GM12874 (cell line): ENCODE results near the gene ZDHHC11.

Experiments
- TF ChIP-seq, protein P1 (sequence below): IDR thresholded peaks from 2 replicates; pipeline ENCODE4 v1.5.1; 2011; ENCODE audit warnings: low read depth, mild to moderate bottlenecking, control low read depth, low read length, moderate library complexity; ENCODE audit not compliant: insufficient read depth

ZDHHC11 gene

DNA sequence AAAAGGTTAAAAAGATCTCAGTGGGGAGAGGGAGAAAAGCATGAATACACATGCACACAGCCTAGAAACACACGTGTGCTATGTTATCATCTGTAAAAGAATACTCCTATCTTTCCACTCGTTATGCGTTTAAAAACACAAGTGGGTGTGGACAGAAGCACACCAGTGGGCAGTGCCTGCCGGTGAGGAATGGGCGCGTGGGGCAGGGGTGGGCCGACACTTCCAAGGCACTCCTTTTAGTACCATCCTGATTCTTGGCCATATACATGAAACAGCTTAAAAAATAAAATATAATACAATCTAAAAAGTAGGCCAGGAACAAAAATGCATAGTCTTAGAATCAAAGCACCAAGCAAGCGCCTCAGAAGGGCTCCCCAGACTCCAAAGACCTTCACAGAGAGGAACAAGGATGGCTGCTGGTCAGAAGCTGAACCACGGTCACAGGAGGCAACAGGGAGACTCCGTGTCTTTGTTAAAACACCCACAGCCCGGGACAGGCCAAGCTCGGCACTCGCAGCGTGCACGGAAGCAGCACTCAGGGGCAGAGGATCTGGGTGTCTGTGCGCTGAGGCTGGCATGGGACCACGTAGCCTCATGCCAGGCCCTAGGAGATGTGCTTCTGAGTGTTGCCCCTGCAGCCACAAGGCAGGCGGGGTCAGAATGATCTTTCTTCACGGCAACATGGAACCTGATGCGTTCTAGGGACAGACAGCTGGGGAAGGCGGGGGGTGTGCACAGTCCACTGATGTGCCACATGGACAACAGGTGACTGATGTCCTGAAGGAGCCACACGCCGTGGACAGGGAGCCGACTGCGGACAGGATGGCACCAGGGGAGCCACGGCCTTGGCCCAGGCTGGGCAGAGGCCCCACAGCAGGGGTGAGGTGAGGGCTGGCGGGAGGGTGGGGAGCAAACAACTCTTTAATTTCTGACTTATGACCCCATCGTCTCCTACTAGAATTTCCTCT lies 25.9 kb upstream of the ZDHHC11 start:
- TF ChIP-seq, protein P1, sequence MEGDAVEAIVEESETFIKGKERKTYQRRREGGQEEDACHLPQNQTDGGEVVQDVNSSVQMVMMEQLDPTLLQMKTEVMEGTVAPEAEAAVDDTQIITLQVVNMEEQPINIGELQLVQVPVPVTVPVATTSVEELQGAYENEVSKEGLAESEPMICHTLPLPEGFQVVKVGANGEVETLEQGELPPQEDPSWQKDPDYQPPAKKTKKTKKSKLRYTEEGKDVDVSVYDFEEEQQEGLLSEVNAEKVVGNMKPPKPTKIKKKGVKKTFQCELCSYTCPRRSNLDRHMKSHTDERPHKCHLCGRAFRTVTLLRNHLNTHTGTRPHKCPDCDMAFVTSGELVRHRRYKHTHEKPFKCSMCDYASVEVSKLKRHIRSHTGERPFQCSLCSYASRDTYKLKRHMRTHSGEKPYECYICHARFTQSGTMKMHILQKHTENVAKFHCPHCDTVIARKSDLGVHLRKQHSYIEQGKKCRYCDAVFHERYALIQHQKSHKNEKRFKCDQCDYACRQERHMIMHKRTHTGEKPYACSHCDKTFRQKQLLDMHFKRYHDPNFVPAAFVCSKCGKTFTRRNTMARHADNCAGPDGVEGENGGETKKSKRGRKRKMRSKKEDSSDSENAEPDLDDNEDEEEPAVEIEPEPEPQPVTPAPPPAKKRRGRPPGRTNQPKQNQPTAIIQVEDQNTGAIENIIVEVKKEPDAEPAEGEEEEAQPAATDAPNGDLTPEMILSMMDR: no peak

DNA sequence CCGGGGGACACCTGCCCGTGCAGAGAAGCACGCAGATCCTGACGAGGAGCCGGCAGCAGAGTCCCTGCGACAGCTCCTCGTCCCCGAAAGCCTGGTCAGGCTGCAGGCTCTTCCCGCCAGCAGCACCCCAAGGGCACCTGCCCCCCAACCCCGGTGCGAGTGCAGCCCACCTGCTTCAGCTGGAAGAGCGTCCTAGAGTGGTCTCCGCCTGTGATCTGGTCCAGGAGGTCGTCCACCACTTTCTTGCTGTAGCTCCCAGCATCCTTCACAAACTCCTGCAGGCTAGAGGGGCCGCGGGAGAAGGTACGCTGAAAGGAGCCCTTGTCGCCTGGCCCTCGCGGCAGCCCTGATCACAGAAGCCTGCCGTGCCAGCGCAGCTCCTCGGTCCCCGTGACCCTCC lies 25.1 kb upstream of the ZDHHC11 start:
- TF ChIP-seq, protein P1: no peak

DNA sequence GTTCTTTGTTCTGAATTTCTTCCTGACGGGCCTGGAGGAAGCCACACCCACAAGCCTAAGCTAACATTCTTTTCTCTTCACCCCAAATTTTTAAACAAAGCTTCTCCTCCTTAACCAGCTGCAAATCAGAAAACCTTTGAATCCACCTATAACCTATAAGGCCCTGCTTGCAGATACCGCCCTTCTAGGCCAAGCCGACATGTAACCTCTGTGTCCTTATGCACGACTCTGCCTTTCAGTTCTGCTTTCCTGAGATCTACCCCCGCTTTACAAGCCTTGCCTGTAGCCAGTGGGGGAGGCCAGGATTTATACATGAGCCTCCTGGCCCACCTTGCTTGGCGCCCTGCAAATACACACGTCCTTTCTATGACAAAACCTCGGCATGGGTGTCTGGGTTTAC lies 22.5 kb upstream of the ZDHHC11 start:
- TF ChIP-seq, protein P1: no peak

DNA sequence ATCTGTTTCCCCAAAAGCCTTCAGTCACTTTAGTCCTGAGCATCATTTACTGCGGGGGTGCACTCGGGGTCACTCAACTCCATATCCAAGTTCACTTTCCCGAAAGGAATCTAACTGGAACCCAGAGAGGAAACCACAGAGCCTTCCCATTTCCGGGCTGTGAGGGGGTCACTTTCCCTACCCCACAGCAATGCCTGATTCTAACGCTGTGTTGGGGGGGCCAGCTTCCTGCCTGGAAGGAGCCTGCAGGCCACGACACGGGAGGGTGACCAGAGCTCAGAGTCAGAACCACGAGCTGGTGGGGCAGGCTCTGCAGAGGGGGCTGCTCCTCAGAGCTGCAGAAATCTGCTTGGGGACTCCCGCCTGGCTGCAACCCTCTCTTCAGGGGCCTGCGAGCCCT lies 21.5 kb upstream of the ZDHHC11 start:
- TF ChIP-seq, protein P1: no peak

DNA sequence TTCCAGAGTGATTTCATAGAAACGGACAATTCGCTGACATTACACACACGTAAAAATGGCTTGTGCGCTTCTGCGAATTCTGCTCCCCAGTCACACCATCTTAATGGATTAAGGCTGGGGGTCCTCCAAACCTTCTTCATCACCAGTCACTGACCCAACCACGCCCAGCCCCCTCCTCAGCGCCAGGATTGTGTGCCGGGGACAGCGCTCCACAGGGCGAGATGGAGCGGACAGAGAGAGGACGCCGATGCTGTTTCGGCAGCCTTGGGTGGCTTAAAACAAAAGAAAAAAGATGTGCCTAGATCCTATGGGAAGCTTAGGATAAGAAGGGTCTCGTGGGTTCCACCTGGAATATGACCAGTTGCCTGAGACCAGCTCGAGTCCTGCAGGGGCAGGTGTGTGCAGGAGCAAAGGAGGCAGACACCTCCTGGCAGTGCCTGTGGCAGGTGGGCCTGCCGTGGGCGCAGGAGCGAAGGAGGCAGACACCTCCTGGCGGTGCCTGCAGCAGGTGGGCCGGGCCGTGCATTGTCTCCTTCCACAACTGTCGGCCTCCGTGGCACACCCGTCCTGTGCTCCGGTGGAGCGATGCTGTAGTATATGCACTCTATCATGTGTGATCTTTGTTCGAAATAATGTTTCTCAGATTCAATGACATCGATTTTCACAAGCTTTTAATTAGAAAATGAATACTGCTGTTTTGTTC lies 21.0 kb upstream of the ZDHHC11 start:
- TF ChIP-seq, protein P1: no peak

DNA sequence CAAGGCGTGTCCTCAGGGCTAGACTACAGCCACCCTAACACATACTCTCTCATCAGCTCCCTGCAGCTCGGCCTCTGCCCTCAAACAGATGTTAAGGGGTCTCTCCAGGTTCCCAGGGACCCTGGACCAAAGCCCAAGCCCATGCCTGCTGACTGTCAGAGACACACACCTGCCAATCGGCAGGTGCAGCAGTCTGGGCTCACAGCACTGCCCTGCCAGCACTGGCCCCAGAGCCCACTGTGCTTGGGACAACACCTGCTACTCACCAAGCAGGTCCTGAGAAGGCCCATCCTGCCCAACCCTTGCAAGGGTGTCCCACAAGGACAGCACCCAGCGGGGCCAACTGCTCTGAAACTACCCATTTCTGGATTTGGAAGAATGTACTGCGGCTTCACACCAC lies 20.2 kb upstream of the ZDHHC11 start:
- TF ChIP-seq, protein P1: no peak

DNA sequence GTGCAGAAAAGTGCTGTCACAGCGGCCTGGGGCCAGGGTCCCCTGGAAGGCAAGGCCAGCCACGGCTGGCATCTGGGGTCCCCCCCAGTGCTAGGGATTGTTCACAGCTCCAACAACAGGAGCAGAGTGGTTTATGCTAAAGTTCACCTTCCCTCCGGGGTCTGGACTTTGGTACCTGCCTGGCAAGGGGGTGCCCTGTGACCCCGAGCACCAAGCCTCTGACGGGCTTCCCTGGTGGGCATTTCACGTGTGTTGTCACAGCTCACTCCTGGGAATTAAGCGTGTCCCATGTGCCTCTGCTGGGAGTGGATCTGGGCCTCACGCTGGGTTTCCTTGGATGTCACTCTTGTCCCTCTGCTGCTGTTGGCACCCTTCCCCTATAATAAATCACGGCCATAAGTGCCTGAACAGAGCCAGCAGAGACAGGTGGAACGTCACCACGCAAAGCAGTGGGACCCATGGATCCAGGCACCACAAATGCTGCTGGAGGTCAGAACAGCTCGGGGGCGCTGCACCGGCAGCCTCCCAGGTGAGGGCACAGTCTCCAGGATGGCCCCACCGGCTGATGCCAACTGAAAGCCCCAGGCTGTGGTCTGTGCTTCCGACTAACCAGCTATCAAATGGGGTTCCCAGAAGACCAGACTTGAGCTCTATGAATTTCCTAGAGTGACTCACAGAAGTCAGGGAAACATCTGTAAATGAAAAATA lies 17.8 kb upstream of the ZDHHC11 start:
- TF ChIP-seq, protein P1: no peak
